Ovary (tissue), 3 donors: Measurements from ENCODE around the gene PSPC1.

ENCODE experiments used
- POLR2A ChIP-seq: fragments of 450-650 bp; IDR thresholded peaks from one replicate; pipeline ENCODE4 v1.6.1; 2017; ENCODE audit warnings: antibody characterized with exemption, mild to moderate bottlenecking, moderate library complexity
- TF ChIP-seq, protein P1 (sequence below), 3 donors: fragments of 450-650 bp in 2 of 3; fragments of 200-600 bp in 1 of 3; IDR thresholded peaks; one replicate each; pipeline versions ENCODE4 v1.5.1 to v1.8.0; 2016 to 2022; ENCODE audit warnings: antibody characterized with exemption in 3 of 3, mild to moderate bottlenecking in 1 of 3
- donor health status: DM: no; HTN: no; CAD: no.

DNA sequence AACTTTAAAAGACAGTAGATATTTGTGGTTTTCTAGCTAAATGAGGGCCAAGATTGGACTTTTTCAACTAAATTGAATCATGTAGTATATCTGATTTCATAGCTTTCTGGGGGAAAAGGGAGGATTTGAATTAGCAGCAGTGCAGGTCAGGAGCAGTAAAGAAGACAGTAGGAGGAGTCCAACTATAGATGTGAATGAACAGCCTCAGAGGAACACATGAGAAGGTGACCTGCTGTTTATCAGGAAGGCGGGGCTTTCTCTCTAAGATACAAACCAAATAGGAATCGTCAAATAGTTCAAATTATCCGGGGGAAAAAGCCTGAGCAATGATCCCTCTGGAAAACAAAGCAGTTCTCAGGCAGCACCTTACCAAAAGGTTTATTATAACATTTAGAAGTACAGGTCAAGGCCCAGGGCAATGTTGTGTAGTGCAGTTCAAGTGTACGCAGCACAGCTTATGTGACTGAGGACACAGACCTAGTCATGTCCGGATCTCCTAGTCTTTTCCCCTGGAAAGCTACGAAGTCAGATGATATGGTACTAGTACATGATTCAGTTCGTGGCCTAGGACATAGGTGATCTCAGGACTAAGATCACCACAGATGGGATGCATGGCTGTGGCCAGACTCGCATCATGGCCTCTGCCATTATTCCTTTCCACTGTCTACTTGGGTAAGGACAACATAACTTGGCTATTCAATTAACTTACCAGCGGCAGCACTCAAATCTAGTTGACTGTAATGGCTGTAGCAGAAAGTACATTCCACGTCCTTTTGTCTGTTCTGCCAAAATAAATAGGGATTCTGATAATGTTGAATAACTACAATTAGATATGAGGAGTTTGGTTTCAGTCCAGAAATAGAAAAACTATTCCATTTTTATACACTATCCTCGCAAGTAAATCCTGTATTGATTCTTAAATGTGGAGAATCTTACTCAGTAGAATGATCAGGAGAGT lies 109.0 kb downstream of the PSPC1 start:
- TF ChIP-seq, protein P1, sequence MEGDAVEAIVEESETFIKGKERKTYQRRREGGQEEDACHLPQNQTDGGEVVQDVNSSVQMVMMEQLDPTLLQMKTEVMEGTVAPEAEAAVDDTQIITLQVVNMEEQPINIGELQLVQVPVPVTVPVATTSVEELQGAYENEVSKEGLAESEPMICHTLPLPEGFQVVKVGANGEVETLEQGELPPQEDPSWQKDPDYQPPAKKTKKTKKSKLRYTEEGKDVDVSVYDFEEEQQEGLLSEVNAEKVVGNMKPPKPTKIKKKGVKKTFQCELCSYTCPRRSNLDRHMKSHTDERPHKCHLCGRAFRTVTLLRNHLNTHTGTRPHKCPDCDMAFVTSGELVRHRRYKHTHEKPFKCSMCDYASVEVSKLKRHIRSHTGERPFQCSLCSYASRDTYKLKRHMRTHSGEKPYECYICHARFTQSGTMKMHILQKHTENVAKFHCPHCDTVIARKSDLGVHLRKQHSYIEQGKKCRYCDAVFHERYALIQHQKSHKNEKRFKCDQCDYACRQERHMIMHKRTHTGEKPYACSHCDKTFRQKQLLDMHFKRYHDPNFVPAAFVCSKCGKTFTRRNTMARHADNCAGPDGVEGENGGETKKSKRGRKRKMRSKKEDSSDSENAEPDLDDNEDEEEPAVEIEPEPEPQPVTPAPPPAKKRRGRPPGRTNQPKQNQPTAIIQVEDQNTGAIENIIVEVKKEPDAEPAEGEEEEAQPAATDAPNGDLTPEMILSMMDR (IDR thresholded peaks at IDR 0.05) = no peak
- TF ChIP-seq POLR2A = no peak
